Upper lobe of right lung (tissue), 1 donor: Measurements from ENCODE around the gene ASTN2. TPM values are rescaled to one million over a fixed set of nuclear protein-coding genes. Genes with fewer than 3 reads are reported as not detected.

Source experiments
- ATAC-seq: fragments of 200-7000 bp; cut with Tn5 transposase; one replicate; pipeline ENCODE4 v1.9.1; 2020; ENCODE audit warnings: mild to moderate bottlenecking, moderate library complexity
- DNase-seq: peaks from one replicate; pipeline ENCODE4 v3.0.0-alpha.2; 2020
- H3K27ac ChIP-seq: fragments of 200-600 bp; one replicate; pipeline ENCODE4 v1.8.0; 2022
- H3K27me3 ChIP-seq: fragments of 200-600 bp; one replicate; pipeline ENCODE4 v1.8.0; 2022; ENCODE audit warnings: mild to moderate bottlenecking
- H3K36me3 ChIP-seq: fragments of 200-600 bp; one replicate; pipeline ENCODE4 v1.8.0; 2022
- H3K4me1 ChIP-seq: fragments of 200-600 bp; one replicate; pipeline ENCODE4 v1.8.0; 2022
- H3K4me3 ChIP-seq: fragments of 200-600 bp; one replicate; pipeline ENCODE4 v1.8.0; 2022; ENCODE audit warnings: mild to moderate bottlenecking
- H3K9me3 ChIP-seq: fragments of 200-600 bp; one replicate; pipeline ENCODE4 v1.8.0; 2022
- CTCF ChIP-seq: fragments of 200-600 bp; IDR thresholded peaks from one replicate; pipeline ENCODE4 v1.8.0; 2022; ENCODE audit warnings: antibody characterized with exemption
- intact Hi-C: fragments of 100-400 bp; cut with DNase I; formaldehyde crosslinking; loops from one replicate; pipeline ENCODE4 v1.11.0; 2022
- total RNA-seq: library from RNA; stranded (reverse); fragmentation: NEBNext Ultra II Directional; extraction: Animal tissue kit (Norgen Biotek cat#: 25700); gene quantifications from one replicate; pipeline ENCODE4 v1.2.1, GENCODE V29; 2021
- donor health status: DM: no; HTN: yes; CAD: no; lungs with severe emphysema.

The ASTN2 gene
- total RNA-seq, 1 donor from 2014 or later = 3.8 TPM

- H3K4me3 ChIP-seq = no peak overlapping the region
- H3K4me1 ChIP-seq = no peaks in the 10 kb centered on the region
- no peaks in the 10 kb centered on the region for H3K36me3 ChIP-seq
- no peak for TF ChIP-seq CTCF
- ATAC-seq (no peak), DNase-seq (no peak)
- no peaks in the 10 kb centered on the region for H3K9me3 ChIP-seq
- no peak overlapping the region for H3K27ac ChIP-seq
- intact Hi-C loops = no loop called here
- no peaks in the 10 kb centered on the region for H3K27me3 ChIP-seq
Observed at GRCh38 chr9:117091529-117091928, 323.3 kb downstream of the ASTN2 start.

GRCh38 chr9:117088786-117089185, 326.1 kb downstream of the ASTN2 start:
- intact Hi-C loops = no loop called here

GRCh38 chr9:117088140-117088539, 326.7 kb downstream of the ASTN2 start:
- Histone ChIP-seq H3K4me3 (no peak overlapping the region), H3K9me3 (no peaks in the 10 kb centered on the region), H3K27me3 (no peaks in the 10 kb centered on the region), H3K36me3 (no peaks in the 10 kb centered on the region), H3K27ac (no peak overlapping the region), H3K4me1 (no peaks in the 10 kb centered on the region)
- DNase-seq = no peak
- intact Hi-C loops = no loop called here
- TF ChIP-seq CTCF = no peak
- no peak for ATAC-seq

More at GRCh38 chr9:117088786-117089185, 326.1 kb downstream of the ASTN2 start:
- ATAC-seq (no peak), DNase-seq (no peak)
- Histone ChIP-seq H3K27me3 (no peaks in the 10 kb centered on the region), H3K27ac (no peak overlapping the region), H3K9me3 (no peaks in the 10 kb centered on the region), H3K4me3 (no peak overlapping the region), H3K4me1 (no peaks in the 10 kb centered on the region), H3K36me3 (no peaks in the 10 kb centered on the region)
- TF ChIP-seq CTCF = no peak

- no peak for TF ChIP-seq CTCF
Observed at GRCh38 chr9:117084221-117084620, 330.6 kb downstream of the ASTN2 start.

GRCh38 chr9:117083559-117083958, 331.3 kb downstream of the ASTN2 start:
- Histone ChIP-seq H3K4me3 (no peak overlapping the region), H3K36me3 (no peaks in the 10 kb centered on the region), H3K27me3 (no peaks in the 10 kb centered on the region), H3K4me1 (no peaks in the 10 kb centered on the region), H3K27ac (no peak overlapping the region), H3K9me3 (no peaks in the 10 kb centered on the region)
- ATAC-seq = no peak
- no peak for DNase-seq
- intact Hi-C loops = no loop called here
- TF ChIP-seq CTCF = no peak

More at GRCh38 chr9:117084221-117084620, 330.6 kb downstream of the ASTN2 start:
- H3K36me3 ChIP-seq = no peaks in the 10 kb centered on the region
- H3K4me3 ChIP-seq = no peak overlapping the region
- H3K9me3 ChIP-seq = no peaks in the 10 kb centered on the region
- ATAC-seq (no peak), DNase-seq (no peak)
- intact Hi-C loops = no loop called here
- no peak overlapping the region for H3K27ac ChIP-seq
- no peaks in the 10 kb centered on the region for H3K27me3 ChIP-seq
- H3K4me1 ChIP-seq = no peaks in the 10 kb centered on the region
